ENCODE results near the gene KAZN.

Gene KAZN

DNA sequence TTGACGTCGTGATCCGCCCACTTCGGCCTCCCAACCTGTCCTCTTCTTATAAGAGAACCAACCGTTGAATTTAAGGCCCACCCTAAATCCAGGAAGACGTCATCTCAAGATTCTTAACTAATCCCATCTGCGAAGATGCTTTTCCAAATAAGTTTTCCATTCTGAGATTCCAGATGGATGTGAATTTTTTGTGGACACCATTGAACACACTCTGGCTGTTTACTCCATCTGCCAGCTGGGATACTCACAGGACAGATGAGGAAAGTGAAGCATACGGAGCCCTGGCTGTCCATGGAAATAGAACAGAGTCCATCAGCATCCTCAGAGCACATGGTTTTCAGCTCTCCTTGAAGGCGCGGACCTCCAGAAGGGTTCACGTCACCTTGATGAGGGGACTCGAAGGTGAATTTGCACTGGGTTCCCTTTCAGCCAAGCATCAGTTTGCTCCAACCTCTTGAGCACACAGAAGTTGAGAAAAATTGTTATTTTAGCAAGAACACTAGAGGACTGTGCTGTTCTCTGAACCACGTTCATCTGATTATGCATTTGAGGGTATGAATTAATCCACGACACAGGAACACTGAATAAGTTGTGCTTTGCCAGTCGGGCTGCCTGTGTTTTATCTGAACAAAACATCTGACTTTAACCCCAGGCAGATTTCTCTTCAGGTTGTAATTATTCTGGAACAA, 68.6 kb downstream of the KAZN start:
- Histone ChIP-seq H3K27me3 (ENCODE audit: insufficient read depth, low read length) (no peaks in the 10 kb centered on the region), H3K9me3 (ENCODE audit: insufficient read depth, low read depth, low read length) (no peaks in the 10 kb centered on the region), H3K4me1 (ENCODE audit: insufficient read depth, low read length) (peaks cover 9% of the 10 kb centered on the region; the same call in 1 of the 2 replicates), H3K27ac (ENCODE audit: low read length) (no peak overlapping the region), H3K36me3 (ENCODE audit: insufficient read depth, low read depth, low read length) (no peaks in the 10 kb centered on the region), H3K4me3 (ENCODE audit: low read length) (no peak overlapping the region), H3K9ac (ENCODE audit: low read depth, low read length) (no peak overlapping the region)

DNA sequence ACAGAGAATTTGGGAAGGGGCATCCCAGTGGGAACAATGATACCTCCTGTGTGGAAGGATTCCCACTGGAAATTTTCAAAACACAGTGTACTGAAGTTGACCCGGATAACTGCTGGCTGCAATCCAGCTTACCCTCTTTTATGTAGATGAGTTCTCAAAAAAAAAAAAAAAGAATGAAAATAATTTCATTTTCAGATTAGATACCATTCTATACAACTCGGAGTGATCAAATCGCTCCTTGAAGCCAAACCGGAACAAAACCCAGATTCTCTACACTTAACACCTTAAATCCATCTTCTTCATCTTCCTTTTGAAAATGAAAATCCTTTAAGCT, 69.1 kb downstream of the KAZN start:
- H3K9me3 ChIP-seq (ENCODE audit: insufficient read depth, low read depth, low read length): no peaks in the 10 kb centered on the region
- H3K4me3 ChIP-seq (ENCODE audit: low read length): no peak overlapping the region
- no peak overlapping the region for H3K9ac ChIP-seq (ENCODE audit: low read depth, low read length)
- no peak overlapping the region for H3K27ac ChIP-seq (ENCODE audit: low read length)
- H3K36me3 ChIP-seq (ENCODE audit: insufficient read depth, low read depth, low read length): no peaks in the 10 kb centered on the region
- H3K4me1 ChIP-seq (ENCODE audit: insufficient read depth, low read length): peaks cover 9% of the 10 kb centered on the region; the same call in 1 of the 2 replicates
- H3K27me3 ChIP-seq (ENCODE audit: insufficient read depth, low read length): no peaks in the 10 kb centered on the region

DNA sequence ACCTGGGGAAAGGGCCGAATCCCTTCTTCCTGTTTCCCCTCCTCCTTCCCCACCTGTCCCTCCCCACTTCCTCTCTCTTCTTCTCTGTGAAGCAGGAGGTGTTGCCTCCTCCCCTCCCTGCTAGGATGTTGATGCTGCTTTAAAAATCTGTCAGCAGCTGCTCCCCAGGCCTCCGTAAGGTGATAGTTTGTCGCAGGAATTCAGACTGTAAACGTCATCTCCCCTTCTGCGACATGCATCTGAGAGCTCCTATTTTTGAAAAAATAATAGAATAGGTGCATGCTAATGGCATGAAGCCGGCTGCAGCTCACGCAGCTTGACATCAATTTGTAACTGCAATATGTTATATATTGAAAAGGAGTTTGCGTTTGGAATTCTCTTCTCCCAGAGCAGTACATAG, 70.1 kb downstream of the KAZN start:
- H3K27me3 ChIP-seq (ENCODE audit: insufficient read depth, low read length): no peaks in the 10 kb centered on the region
- H3K27ac ChIP-seq (ENCODE audit: low read length): no peak overlapping the region

DNA sequence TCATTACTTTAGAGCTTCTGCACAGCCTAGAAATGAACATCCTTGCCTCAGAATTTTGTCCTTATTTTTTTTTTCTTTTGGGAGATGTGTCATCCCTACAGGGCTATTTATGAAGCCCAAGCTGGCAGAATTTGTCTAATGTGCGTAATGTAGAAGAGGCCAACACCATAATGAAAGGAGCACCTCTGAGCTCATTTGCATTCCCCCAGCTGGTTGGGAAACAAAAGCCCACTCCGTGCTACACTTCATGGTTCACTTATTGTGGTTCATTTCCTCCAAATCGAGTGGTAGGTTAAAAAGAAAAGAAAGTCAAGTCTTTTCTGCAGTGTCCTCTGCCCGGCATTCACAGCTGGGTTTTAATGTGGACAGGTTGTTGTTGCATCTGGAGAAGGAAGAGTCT, 73.5 kb downstream of the KAZN start:
- H3K9ac ChIP-seq (ENCODE audit: low read depth, low read length): no peak overlapping the region
- H3K4me1 ChIP-seq (ENCODE audit: insufficient read depth, low read length): peaks cover 9% of the 10 kb centered on the region; the same call in 1 of the 2 replicates
- H3K4me3 ChIP-seq (ENCODE audit: low read length): no peak overlapping the region
- H3K9me3 ChIP-seq (ENCODE audit: insufficient read depth, low read depth, low read length): peaks cover 7% of the 10 kb centered on the region
- H3K27ac ChIP-seq (ENCODE audit: low read length): no peak overlapping the region
- no peaks in the 10 kb centered on the region for H3K36me3 ChIP-seq (ENCODE audit: insufficient read depth, low read depth, low read length)
- H3K27me3 ChIP-seq (ENCODE audit: insufficient read depth, low read length): no peaks in the 10 kb centered on the region

More for the DNA sequence above, 70.1 kb downstream of the KAZN start:
- Histone ChIP-seq H3K9me3 (ENCODE audit: insufficient read depth, low read depth, low read length) (no peaks in the 10 kb centered on the region), H3K9ac (ENCODE audit: low read depth, low read length) (no peak overlapping the region), H3K36me3 (ENCODE audit: insufficient read depth, low read depth, low read length) (no peaks in the 10 kb centered on the region), H3K4me3 (ENCODE audit: low read length) (no peak overlapping the region), H3K4me1 (ENCODE audit: insufficient read depth, low read length) (peaks cover 9% of the 10 kb centered on the region; the same call in 1 of the 2 replicates)

DNA sequence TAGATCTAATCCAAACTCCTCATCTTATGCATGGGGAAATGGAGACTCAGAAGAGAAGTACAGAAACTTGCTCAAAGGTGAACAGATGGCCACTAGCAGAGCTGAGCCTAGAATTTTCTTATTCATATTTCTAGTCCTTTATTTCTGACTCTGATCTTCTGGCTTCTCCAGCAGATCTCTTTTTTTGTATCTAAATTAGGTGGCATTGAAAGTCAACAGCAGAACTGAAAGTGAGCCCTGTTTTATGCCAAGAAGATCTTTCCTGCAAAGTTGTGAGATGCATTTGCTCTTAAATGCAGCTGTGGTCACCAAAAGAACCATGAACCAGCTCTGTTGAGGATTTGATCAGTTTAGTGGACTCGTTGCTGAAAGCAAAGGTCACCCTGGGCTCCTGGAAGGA, 75.5 kb downstream of the KAZN start:
- no peaks in the 10 kb centered on the region for H3K36me3 ChIP-seq (ENCODE audit: insufficient read depth, low read depth, low read length)
- no peak overlapping the region for H3K27ac ChIP-seq (ENCODE audit: low read length)
- H3K9ac ChIP-seq (ENCODE audit: low read depth, low read length): no peak overlapping the region
- H3K4me3 ChIP-seq (ENCODE audit: low read length): no peak overlapping the region
- H3K4me1 ChIP-seq (ENCODE audit: insufficient read depth, low read length): peaks cover 7% of the 10 kb centered on the region
- peaks cover 7% of the 10 kb centered on the region for H3K9me3 ChIP-seq (ENCODE audit: insufficient read depth, low read depth, low read length)
- H3K27me3 ChIP-seq (ENCODE audit: insufficient read depth, low read length): no peaks in the 10 kb centered on the region

DNA sequence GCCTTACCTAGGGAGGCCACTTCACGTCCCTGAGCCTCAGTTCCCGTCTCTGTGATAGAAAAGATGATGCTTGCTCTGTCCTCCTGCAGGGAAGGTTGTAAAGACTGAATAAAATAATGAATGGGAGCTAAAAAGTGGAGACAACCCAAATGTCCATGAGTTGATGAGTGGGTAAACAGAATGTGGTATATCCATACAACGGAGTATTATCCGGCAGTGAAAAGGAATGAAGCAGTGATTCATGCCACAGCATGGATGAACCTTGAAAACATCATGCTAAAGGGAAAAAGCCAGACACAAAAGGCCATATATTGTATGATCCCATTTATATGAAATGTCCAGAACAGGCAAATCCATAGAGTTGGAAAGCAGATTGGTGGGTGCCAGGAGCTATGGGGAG, 77.9 kb downstream of the KAZN start:
- H3K36me3 ChIP-seq (ENCODE audit: insufficient read depth, low read depth, low read length): no peaks in the 10 kb centered on the region
- H3K9me3 ChIP-seq (ENCODE audit: insufficient read depth, low read depth, low read length): peaks cover 7% of the 10 kb centered on the region
- no peak overlapping the region for H3K9ac ChIP-seq (ENCODE audit: low read depth, low read length)
- peaks cover 14% of the 10 kb centered on the region for H3K4me1 ChIP-seq (ENCODE audit: insufficient read depth, low read length)
- no peaks in the 10 kb centered on the region for H3K27me3 ChIP-seq (ENCODE audit: insufficient read depth, low read length)
- no peak overlapping the region for H3K4me3 ChIP-seq (ENCODE audit: low read length)
- H3K27ac ChIP-seq (ENCODE audit: low read length): no peak overlapping the region

DNA sequence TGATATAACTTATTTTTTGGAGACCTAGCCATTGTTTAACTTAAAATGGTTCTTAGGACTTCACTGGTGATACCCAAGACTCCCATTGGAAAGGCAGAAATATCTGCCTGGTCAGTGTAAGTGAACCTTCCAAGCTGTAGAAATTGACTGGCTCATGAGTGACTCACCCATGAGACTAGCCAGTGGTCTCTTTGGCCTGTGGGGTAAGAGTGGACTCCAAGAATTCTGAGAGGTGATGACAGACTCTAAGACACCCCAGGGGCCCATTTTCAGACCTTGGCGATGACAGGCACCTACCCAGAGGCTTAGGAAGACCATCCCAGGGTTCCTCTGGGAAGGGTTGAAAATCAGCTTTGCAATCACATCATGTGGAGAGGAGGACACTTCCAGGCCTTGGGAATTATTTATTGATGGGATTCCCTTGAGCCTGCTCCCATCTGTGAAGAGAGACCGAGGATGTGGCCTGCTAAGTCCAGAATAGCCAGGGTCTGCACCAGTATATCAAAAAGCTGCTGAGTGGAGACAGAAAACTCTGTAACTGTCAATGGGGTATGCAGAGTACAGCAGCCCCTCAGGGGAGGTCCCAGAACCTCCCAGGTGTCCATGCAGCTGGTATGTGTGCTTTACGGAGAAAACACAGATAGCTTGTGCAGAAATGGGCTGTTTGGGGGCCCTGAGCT, 78.9 kb downstream of the KAZN start:
- H3K27me3 ChIP-seq (ENCODE audit: insufficient read depth, low read length): no peaks in the 10 kb centered on the region
- no peak overlapping the region for H3K4me3 ChIP-seq (ENCODE audit: low read length)
- no peak overlapping the region for H3K27ac ChIP-seq (ENCODE audit: low read length)
- peaks cover 7% of the 10 kb centered on the region for H3K9me3 ChIP-seq (ENCODE audit: insufficient read depth, low read depth, low read length)
- no peaks in the 10 kb centered on the region for H3K36me3 ChIP-seq (ENCODE audit: insufficient read depth, low read depth, low read length)
- no peak overlapping the region for H3K9ac ChIP-seq (ENCODE audit: low read depth, low read length)
- peaks cover 12% of the 10 kb centered on the region for H3K4me1 ChIP-seq (ENCODE audit: insufficient read depth, low read length)

DNA sequence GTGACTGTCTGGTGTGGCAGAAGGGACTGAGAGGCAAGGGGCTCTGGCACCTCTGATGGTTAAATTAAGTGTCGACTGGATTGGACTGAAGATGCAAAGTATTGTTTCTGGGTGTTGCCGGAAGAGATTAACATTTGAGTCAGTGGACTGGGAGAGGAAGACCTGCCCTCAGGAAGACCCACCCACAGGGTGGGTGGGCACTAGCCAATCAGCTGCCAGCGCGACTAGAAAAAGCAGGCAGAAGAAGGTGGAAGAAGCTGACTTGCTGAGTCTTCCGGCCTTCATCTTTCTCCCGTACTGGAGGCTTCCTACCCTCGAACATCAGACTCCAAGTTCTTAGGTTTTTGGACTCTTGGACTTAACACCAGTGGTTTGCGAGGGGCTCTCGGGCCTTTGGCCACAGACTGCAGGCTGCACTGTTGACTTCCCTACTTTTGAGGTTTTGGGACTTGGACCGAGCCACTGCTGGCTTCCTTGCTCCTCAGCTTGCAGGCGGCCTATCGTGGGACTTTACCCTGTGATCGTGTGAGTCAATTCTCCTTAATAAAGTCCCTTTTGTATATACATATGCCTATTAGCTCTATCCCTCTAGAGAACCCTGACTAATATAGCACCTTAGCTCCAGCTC, 79.6 kb downstream of the KAZN start:
- Histone ChIP-seq H3K4me3 (ENCODE audit: low read length) (no peak overlapping the region), H3K9ac (ENCODE audit: low read depth, low read length) (no peak overlapping the region), H3K36me3 (ENCODE audit: insufficient read depth, low read depth, low read length) (no peaks in the 10 kb centered on the region), H3K27me3 (ENCODE audit: insufficient read depth, low read length) (no peaks in the 10 kb centered on the region), H3K27ac (ENCODE audit: low read length) (no peak overlapping the region), H3K4me1 (ENCODE audit: insufficient read depth, low read length) (peaks cover 12% of the 10 kb centered on the region), H3K9me3 (ENCODE audit: insufficient read depth, low read depth, low read length) (peaks cover 7% of the 10 kb centered on the region)

DNA sequence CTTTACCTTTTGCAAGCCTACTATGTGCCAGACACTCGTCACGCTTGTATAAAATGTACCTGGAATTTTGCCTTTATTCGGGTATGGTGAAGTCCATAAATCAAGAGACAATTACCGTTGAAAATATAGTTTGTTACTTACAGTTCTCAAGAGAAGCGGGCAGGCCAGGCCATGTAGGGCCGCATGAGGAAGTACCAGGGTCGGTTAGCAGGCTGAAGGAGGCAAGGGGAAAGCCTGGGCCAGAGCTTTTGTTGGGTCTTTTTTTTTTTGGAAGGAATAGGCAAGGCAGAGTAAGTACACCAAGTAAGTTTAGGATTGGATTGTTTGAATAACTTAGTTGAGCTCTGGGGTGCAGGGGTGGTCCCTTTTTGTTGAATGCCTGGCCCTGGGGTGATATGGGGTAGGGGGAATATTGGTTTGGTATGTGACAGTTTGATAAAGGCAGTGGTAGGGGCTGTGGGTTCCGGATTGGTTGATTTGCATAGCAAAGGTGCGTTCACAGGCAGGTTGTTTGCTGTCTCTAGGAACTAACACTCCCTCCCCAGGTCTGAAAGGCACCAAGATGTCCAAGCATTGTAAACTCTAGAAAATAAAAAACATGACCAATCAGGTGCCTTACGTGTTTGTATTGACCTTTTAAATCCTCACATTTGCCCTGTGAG, 80.7 kb downstream of the KAZN start:
- Histone ChIP-seq H3K27ac (ENCODE audit: low read length) (no peak overlapping the region), H3K36me3 (ENCODE audit: insufficient read depth, low read depth, low read length) (no peaks in the 10 kb centered on the region), H3K27me3 (ENCODE audit: insufficient read depth, low read length) (no peaks in the 10 kb centered on the region), H3K9ac (ENCODE audit: low read depth, low read length) (no peak overlapping the region; the same call in 1 of the 2 replicates), H3K9me3 (ENCODE audit: insufficient read depth, low read depth, low read length) (peaks cover 7% of the 10 kb centered on the region), H3K4me3 (ENCODE audit: low read length) (no peak overlapping the region), H3K4me1 (ENCODE audit: insufficient read depth, low read length) (peaks cover 12% of the 10 kb centered on the region)

DNA sequence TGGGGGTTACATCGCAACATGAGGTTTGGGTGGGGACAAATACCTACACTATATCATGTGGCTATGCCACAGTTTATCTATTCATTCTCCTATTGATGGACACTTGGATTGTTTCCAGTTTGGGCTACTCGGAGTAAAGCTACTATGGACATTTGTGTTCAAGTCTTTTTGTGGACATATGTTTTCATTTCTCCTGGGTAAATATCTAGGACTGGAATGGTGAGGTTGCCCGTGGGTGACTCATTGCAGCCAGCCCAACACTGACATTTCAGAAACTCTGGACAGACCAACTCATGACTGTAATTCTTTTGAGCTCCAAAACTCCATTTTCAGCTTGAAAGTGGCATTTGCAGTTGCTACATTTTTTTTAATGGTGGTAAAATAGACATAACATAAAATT, 82.7 kb downstream of the KAZN start:
- Histone ChIP-seq H3K27me3 (ENCODE audit: insufficient read depth, low read length) (no peaks in the 10 kb centered on the region), H3K9ac (ENCODE audit: low read depth, low read length) (no peak overlapping the region), H3K36me3 (ENCODE audit: insufficient read depth, low read depth, low read length) (no peaks in the 10 kb centered on the region), H3K4me1 (ENCODE audit: insufficient read depth, low read length) (peaks cover 12% of the 10 kb centered on the region), H3K27ac (ENCODE audit: low read length) (no peak overlapping the region), H3K9me3 (ENCODE audit: insufficient read depth, low read depth, low read length) (peaks cover 8% of the 10 kb centered on the region), H3K4me3 (ENCODE audit: low read length) (no peak overlapping the region)

DNA sequence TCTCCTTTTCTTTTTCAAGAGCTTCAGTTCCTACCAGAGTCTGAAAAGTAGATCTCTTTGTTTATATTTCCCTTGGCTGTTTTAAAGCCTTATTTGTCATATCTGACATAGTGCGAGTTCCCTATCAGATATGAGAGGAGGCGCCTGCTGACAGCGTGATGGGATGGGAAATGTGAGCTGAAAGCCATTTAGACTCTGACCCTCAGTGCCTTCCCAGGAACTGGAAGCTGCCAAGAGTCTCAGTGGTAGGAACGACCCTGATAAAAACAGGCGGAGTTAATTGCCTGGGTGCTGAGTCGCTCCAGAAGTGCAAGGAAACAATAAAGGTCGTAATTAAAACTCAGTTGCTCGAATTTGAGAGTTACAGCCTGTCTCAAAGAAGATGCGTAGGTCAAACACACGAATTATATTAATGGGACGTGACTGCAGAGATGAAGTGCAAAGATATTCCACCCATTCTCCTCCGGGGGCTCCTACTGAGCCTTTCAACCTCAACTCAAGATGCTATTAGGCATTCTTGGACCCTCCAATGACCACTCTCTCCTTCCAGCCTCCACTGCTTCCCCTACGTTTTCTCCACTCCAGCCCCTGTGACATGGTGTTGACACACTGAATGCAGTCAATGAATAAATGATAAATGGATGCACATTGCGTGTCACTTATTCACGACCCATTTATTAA, 84.6 kb downstream of the KAZN start:
- Histone ChIP-seq H3K4me1 (ENCODE audit: insufficient read depth, low read length) (peaks cover 12% of the 10 kb centered on the region), H3K27me3 (ENCODE audit: insufficient read depth, low read length) (no peaks in the 10 kb centered on the region), H3K27ac (ENCODE audit: low read length) (no peak overlapping the region), H3K9me3 (ENCODE audit: insufficient read depth, low read depth, low read length) (0 out of 2 replicates have a peak, but pooled peaks cover 3% of the 10 kb centered on the region), H3K4me3 (ENCODE audit: low read length) (no peak overlapping the region), H3K9ac (ENCODE audit: low read depth, low read length) (no peak overlapping the region), H3K36me3 (ENCODE audit: insufficient read depth, low read depth, low read length) (no peaks in the 10 kb centered on the region)
